HuH-7 (cell line): ENCODE measurements around the gene PPM1L.

Source experiments
- DNase-seq: peaks from one replicate; pipeline ENCODE4 v3.0.0; 2011; ENCODE audit warnings: low spot score

The PPM1L gene

DNA sequence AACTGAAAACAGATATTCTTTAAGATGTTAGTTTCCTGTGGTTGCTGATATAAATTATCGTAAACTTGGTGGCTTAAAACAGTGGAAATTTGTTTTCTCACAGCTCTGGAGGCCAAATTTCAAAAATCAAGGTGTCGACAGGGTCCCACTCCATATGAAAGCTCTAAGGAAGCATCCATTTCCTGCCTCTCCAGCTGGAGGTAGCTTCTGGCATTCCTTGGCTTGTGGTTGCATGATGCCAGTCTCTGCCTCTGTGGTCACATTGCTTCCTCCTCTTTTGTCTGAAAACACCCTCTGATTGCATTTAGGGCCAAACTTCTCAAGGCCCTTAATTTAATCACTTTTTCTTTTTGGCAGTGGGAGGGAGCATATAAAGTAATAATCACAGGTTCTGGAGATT lies 96.8 kb downstream of the PPM1L start:
- no peak for DNase-seq

DNA sequence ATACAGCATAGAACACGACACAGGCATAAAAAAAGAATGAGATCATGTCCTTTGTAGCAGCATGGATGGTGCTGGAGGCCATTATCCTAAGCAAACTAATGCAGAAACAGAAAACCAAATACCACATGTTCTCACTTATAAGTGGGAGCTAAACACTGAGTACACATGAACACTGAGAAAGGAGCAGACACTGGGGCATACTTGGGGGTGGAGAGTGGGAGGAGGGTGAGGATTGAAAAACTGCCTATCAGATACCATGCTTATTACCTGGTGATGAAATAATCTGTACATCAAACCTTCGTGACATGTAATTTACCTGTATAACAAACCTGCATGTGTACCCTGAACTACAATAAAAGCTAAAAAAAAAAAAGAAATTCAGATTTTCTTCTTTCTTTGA lies 100.4 kb downstream of the PPM1L start:
- DNase-seq, result no peak

DNA sequence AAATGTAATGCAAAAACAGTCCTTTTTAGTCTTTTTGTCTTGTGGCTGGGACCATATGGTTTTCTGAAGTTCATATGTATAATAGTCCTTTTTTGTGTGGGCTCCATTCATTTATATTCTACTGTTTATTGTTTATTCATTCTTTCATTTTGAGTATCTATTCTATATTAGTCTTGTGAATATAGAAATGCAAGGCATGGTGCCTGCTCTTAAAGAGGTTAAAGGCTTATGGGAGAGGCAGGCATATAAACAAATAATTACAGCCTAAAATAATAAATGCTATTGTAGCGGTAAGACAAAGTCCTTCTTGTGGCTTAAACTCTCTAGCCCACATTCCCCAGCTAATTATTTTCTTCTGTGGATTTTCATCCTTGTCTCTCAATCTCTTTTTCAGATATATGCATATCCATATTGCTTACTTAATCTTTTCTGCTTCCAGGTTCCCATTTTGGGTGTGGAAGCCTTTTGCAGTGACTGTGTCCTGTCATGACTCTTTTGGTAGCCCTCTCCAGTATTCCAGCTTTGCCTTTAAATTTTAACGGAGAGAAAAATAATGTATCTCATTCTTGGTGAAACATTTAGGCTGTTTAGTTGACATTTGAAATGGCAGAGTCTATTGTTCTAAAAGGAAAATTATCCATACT lies 101.6 kb downstream of the PPM1L start:
- no peak for DNase-seq

DNA sequence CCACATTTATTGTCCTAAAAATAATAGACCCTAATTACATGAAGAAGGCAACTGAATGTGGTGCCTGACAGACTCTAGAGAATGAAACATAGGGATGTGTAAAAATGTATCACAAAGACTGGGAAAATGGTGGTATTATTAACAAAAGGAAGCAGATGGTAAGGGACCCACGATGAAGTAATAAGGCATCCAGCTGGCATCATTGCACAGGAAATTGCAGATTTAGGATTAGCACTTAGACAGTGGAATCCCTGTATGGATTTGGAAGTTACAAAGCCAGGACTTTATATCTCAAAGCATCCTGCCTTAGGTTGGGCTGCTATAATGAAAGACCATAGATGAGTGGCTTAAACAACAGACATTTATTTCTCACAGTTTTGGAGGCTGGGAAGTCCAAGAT lies 104.3 kb downstream of the PPM1L start:
- no peak for DNase-seq

DNA sequence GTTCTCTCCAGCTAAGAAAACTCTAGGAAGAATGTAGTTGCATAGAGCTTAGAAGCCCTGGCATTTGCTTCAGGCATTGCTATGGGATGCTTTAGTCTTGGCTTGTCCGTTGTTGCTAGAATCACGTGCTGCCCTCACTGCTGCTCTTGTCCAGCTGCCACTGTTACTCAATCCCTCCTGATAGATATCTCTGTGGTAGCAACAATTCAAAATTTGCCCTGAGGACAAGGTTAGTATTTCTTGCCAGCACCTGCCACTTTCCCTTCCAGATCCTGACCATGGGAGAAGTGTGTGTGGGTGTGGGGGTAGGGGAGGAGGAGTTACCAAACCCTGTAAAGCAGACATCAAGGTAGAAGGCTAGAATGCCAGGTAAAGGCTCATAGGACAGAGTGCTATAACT lies 113.8 kb downstream of the PPM1L start:
- peak; percentile 2 for DNase-seq

DNA sequence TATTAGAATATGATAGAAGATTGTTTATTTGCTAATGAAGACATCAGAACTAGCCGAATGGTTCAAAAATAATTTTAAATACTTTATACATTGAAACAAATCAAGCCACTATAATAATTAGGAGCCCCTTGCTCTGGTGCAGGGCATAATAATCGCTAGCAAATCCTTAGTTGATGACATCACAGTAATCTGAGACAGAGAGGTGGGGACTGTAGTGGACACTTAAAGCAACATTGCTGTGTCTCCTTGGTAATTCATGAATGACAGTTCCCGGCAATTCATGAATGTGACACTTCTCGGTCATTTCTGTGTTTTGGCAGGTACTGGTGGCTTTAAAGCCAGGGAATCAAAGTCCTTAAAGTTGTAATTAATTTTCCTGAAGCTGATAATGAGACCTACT lies 114.3 kb downstream of the PPM1L start:
- DNase-seq, result no peak

DNA sequence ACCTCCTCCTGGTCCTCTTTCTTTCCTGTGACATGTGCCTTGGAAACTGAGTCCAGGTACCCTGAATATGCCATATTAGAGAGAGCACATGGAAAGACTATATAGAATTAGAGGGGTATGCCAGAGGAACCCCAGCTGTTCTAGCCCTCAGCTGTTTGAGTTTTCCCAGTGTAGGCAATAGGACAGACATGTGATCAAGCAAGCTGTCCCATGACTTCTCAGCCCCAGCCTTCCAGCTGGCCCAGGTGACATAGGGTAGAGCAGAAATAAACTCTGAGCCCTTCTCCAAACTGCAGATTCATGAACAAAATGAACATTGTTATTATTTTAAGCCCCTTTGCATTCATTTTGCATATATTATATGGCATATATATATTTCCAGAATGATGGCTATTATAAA lies 118.7 kb downstream of the PPM1L start:
- no peak for DNase-seq

DNA sequence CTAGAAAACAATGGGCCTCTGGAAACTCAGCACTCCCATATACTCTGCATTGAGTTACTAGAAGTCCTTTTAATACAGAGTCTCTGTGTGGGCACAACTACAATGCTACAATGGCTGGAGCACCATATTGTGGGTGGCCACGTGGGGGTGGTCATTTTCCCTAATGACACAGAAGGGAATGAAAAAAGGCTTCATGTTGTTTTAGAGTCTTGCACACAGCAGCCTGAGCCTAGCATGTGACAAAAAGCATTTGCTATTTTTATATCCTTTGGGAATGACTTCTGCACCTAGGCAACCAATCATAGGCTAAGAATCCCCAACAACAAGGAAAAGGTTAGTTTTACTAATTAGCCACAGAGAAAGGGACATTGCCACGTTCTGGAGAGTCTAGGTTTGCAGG lies 120.6 kb downstream of the PPM1L start:
- no peak for DNase-seq

DNA sequence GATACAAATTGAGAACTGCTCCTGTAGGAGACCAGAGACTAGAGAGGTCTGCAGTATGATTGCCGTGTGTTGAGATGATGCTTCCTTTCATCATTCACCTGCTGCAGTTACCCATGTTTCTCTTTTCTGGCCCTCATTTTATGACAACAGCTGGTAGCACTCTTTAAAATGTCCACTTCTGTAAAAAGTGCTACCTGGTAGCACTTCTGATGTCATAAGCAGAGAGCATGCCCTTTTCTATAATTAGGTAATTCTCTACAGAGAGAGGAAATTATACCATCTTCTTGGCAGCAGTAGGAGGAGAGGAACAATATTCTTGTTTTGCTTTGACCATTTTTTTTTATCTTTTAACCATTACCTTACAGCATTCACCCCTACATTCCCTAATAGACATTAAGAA lies 123.8 kb downstream of the PPM1L start:
- DNase-seq, result no peak

DNA sequence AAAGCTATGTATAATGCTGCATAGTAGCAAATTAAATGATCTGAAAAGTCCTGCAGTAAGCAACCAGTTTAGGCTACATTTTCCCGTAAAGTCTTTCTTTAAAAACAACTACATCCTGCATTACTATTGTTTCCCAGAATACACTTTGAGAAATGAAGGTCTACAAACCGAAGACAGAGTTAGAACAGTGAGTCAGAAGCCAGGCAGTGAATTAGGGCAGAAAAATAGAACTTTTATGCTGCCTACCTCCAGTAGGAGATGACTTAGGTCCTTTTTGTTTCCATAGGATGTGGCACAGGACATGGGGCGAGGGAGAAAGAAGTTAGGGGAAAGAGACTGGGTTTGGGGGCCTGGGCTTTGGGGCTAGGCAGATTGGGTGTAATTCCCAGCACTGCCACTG lies 127.3 kb downstream of the PPM1L start:
- no peak for DNase-seq

DNA sequence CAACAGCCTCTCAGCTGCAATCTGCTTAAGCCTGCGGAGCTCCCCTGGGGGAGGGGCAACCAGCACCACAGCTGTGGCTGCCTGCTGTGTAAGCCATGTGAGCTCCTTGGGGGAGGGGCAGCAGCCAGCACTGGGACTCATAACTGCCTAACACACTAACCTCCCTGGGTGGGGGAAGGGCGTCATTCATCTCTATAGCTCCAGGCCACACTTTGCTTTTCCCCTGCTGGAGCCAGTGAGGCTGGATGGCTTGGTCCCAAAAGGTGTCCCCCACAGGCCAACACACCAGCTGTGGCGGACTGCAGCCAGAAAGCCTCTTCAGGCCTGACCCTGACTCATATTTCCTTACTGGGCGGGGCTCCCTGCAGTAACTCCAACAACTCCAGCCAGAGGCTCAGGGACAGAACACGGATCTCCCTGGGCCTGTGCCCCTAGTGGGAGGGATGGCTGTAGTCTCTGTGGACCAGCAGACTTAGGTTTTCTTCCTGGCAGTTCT lies 129.8 kb downstream of the PPM1L start:
- no peak for DNase-seq

DNA sequence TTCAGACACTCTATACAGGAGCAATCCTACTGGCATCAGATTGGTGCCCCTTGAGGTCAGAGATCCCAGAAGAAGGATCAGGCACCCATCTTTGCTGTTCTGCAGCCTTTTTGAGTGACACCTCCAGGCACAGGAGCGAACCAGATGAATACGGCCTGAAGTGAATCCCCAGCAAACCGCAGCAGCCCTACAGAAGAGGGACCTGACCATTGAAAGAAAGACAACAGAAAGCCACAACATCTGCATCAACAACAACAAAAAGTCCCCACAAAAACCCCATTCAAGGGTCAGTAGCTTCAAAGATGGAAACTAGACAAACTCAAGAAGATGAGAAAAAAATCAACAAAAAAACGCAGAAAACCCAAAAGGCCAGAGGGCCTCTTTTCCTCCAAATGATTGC lies 130.4 kb downstream of the PPM1L start:
- no peak for DNase-seq

DNA sequence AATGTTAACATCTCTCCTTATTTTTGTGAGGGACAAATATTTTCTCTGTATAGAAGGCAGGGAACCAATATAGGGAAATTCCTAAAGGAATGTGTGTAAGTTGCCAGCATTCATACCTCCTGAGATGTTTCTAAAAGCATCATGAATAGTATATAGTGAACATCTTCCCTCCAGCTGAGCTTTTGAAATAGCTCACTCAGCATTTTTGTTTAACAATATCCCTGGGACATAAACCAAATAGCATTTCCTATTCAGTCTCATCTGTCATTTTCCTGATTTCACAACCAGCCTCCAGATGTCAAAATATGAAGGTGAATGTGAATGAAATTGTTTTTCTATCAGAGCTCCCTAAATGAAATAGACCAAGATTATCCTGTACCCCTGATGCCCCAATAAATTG lies 137.2 kb downstream of the PPM1L start:
- no peak for DNase-seq

DNA sequence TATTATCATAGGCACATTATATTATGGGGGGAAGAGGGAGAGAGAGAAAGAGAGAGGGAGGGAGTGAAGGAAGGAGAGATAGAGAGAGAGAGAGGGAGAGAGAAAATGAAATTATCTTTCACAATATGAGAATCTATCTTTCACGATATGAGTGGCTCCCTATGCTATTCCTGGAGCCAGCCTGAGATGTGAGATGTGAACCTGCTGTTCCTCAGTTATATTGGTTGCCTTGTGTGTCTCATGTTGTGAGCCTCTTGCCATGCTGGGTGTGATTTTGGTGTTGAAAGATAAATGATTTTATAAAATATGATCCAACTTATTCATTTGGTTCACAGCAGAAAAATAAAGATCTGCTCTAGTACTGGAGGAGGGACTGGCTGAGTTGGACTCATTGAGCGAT lies 148.7 kb downstream of the PPM1L start:
- no peak for DNase-seq

DNA sequence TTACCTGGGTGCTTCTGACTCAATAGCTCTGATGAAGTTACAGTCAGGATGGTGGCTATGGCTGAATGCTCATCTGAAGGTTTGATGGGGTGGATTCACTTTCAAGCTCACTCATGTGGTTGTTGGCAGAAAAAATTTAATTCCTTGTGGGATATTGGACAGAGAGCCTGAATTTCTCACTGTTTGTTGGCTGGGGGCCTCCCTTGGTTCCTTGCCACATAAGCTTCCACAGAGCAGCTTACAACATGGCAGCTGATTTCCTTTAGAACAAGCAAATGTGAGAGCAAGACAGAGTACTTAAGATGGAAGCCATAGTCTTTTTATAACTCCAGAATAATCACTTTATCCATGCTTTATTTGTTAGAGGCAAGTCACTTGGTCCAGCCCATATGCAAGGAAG lies 150.6 kb downstream of the PPM1L start:
- no peak for DNase-seq

DNA sequence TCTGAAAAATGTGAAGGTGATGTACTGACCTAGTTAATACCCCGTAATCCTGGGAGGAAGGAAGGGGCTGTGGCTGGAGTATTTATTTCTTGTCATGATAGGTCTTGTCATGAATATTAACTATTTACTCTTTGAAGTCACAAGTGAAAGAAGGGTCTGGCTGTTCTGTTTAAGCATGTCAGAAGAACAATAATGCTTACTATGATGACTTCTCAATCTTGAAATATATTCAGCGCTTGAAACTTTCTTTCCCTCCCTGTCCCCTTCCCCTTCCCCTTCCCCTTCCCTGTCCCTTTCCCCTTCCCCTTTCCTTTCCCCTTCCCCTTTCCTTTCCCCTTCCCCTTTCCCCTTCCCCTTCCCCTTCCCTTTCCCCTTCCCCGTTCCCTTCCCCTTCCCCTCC lies 153.9 kb downstream of the PPM1L start:
- no peak for DNase-seq

DNA sequence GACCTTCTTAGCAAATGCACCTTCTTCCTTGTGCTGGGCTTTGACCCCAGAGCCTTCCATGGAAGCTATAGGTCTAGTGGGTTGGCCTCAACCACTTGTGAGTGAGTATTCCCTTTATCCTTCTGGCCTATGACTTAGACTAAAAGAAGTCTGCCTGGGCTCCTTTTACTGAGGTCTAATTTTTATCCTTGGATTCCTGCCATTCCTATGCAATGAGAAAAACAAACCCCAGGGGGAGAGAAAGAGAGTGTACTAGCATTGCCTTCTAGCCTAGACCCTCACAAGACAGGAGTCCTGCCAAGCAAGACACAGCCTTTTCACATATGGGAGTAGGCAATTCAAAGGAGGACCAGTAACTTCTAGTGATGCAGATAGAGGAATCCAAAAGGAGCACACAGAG lies 155.4 kb downstream of the PPM1L start:
- DNase-seq, result no peak

DNA sequence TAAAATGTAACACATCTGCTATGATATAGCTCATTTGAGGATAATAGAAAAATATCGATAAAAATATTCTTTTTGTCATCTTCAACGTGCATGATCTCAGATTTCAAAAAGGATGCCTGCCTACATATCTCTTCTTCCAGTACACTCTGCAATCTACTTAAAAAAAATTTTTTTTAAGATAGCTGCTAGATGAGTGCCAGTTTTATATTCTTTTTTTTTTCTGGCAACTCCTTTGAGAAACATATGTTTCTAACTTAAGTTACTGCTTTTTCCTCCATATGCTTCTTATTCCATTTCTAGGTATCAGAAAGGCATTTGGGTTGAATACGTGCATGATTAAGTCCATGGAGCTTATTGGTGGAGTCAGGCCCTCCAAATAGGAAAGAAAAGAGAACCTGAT lies 160.4 kb downstream of the PPM1L start:
- DNase-seq, result no peak

DNA sequence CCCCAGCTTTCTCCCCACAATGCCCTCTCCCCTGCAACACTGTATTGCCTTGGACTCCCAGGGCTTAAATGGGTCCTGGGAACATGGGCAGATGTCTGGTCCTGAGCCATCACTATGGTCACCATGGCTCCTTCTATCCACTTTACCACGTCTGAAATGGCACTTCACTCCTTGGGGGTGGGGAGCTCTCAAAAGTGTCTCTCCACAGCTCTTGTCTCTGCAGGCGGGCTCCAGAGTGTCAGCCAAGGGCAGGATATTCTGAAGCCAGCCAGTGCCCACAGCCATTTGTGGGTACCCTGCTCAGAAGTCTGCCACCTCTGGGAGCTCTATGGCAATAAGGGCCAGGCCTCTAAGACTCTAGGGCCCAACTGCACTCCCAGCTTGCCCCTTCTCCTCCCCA lies 163.9 kb downstream of the PPM1L start:
- DNase-seq, result no peak

DNA sequence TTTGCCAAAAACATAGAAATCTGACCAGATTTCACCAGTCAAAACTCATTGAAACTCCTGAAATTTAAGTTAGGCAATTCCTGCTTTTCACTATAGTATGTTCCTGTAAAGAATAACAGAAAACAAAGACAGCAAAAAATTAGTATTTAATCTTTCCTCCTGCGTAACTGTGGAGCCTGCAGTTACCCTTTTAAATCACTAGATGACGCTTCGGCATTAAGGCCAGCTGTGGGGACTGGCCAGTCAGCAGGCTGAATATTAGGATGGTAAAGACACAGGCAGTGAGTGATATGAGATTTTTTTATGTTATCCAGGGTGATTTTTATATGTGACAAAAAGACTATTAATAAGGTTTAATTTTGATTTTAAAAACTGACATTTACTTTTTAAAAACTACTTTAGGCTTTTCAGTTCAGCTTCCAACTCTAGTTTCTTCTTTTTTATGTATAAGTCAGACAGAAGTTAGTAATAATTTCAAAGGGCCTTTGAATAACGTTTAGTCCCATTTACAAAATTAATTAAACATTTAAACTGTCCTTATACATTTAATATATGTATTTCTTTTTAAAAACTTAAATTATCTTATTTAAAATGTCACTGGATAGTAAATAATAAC lies 165.1 kb downstream of the PPM1L start:
- DNase-seq, result peak; percentile 39

DNA sequence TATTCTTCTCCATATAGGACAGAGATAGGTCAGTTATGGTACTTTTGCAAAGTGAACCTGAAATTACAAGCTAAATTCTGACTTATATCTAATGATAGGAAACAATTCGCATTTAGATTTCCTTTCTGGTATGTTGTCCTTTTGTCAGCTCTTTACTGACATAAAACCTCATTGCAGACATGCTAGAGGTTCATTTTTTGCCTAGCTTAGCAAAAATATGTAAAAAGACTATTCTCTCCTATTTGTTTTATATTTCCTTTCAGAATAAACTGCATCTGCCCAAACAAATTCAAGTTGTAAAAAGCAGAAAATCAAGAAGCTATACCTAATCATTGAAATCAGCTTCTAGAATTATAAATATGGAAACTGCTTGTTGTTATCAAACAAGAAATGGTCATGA lies 168.7 kb downstream of the PPM1L start:
- no peak for DNase-seq

DNA sequence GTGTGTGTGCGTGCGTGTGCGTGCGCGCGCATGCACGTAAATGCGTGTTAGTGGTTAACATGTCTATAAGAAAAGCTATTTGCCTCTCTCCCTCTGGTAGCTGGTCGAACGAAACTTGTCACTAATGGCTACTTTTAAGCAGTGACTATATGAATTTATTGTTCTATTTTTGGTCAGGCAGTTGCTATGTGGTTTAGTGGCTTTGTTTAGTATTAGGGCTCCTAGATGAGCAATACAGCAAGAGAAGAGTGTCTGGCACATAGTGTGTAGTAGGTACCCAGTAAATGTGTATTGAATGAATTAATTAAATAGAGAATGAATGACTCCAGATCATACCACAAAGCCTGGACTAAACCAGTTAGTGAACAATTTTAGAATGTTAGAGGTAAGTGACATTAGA lies 171.6 kb downstream of the PPM1L start:
- DNase-seq, result no peak

DNA sequence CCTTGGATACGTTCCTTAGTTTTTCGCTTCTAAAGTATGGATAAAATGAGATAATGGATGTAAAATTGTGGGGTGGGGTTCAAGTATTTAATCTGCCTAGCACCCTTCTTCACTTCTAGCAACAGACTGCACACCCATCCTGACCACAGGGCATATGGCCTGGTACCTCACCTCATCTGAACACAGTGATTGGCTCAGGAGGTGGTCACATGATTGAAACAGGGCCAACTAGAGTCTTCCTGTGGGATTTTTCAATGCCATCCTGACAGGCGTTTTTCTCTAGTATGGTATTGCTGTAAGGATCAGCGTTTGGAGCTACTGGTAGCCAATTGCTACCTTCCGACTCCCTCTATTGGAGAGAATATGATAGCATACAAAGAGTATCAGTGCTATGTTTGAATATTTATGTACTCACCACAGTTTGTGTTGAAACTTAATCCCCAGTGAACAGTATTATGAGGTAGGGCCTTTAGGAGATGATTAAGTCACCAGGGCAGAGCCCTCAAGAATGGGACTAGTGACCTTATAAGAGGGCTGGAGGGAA lies 172.2 kb downstream of the PPM1L start:
- DNase-seq, result no peak

DNA sequence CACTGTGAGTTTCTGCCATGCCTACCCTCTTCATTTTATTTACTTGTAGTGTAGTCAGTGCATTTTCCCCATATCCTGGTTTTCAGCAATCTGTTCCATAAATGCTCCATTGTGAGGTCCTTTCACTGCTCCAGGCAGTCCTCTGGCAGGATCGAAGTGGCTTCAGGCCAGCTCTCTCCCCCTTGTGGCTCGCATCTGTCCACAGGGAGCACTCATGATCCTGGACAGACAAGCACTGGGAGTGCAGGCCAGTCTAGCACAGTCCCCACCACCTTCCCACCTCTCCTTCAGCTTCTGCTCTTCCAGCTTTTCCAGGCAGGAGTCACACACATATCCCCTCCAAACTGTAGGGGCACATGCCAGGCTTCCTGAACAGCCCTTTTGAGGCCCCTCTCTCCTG lies 173.6 kb downstream of the PPM1L start:
- peak; percentile 30 for DNase-seq
